CD4-positive, alpha-beta T cell treated with Interleukin-1 beta for 1 hour (primary cell): Measurements from ENCODE around the gene SPATC1L.

Experiments
- DNase-seq, 2 donors: peaks; one replicate each; pipeline ENCODE4 v3.0.0-alpha.2; 2020 to 2022

SPATC1L gene

DNA sequence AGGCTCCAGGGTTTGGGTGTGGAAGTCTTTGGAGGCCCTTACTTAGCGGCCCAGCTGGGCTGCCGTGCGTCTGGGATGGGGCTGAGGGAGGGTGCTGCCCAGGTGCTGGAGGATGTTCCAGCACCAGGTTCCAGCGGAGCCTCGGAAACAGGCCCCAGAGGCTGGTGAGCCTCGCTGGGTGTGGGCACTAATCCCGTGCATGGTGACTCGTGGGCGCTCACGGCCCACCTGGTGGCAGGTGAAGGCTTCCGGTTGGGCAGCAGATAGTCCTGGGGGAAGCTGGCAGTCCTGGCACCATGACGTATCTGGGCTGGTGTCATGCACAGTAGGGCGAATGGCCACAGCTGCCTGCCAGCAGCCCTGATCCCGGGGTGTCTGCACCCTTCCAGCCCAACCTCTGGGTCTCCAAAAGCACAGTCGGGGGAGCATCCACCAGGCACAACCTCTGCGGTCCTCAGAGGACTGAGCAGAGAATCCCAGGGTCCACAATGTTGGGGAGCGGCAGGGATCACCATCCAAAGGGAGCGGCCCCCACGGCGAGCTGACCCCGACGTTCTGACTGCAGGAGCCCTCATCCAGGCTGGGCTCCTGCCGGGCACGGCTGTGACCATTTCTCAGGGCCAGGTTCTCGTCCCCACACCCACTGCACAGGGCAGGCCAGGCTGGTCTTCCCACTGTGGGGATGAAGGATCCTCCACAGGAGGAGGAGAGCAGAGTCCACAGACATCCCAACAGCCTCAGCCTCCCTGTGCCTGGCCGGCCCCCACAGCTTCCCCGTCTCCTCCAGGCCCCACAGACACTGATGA is 54.2 kb downstream of the SPATC1L start:
- no peak for DNase-seq

GRCh38 chr21:46128933-46129571 is 55.2 kb downstream of the SPATC1L start:
- DNase-seq, result no peak

- DNase-seq, result no peak
These were observed 55.9 kb downstream of the SPATC1L start for GRCh38 chr21:46128106-46128932.

- no peak for DNase-seq
These were observed 56.8 kb downstream of the SPATC1L start for GRCh38 chr21:46127239-46128105.

DNA sequence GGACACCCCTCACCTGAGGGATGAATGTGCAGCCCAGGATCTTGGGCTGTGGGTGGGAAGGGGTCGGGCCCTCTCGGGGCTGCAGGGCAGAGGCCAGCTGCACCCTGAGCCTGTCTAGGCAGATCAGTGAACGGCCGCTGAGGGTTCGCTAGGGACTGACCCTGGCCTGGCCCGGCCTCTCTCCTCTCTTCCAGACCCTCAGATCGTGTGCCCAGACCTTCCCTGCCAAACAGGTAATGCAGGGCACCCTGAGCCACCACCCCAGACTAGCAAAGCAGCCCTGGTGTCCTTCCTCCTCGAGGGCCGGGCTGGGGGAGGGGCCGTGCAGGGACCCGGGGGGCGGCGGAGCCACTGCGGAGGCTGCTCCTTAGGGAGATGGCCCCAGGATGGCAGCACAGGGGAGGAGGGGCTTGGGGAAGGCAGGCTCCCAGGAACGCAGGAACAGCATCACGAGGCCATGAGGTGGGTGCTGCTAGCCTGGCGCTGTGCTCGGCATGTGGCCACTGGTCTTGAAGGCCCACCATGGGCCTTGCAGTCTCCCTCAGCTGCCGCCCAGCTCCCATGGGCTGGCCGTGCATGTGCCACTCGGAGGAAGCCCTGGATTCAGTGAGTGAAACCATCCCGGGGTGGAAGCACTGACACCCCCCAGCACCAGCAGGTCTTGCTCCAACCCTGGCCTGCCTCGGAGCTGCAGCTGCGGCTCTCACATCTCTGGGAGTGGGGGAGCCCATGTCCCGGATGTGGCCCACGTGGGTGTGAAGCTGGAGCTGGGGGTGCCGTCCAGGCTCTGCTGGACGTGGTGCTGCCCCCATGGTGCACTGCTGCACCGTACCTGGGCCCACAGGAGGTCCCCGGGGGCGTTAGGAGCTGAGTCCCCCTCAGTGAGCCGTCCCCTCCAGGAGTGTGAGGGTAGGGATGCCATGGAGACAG is 57.7 kb downstream of the SPATC1L start:
- DNase-seq, result no peak

DNA sequence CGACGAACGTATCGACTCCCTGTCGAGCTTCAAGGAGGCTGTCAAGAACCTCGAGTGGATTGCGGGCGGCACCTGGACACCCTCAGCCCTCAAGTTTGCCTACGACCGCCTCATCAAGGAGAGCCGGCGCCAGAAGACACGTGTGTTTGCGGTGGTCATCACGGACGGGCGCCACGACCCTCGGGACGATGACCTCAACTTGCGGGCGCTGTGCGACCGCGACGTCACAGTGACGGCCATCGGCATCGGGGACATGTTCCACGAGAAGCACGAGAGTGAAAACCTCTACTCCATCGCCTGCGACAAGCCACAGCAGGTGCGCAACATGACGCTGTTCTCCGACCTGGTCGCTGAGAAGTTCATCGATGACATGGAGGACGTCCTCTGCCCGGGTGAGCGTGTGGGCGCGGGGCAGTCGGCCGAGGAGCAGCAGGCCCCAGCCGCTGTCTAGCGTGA is 58.4 kb downstream of the SPATC1L start:
- DNase-seq, result no peak

DNA sequence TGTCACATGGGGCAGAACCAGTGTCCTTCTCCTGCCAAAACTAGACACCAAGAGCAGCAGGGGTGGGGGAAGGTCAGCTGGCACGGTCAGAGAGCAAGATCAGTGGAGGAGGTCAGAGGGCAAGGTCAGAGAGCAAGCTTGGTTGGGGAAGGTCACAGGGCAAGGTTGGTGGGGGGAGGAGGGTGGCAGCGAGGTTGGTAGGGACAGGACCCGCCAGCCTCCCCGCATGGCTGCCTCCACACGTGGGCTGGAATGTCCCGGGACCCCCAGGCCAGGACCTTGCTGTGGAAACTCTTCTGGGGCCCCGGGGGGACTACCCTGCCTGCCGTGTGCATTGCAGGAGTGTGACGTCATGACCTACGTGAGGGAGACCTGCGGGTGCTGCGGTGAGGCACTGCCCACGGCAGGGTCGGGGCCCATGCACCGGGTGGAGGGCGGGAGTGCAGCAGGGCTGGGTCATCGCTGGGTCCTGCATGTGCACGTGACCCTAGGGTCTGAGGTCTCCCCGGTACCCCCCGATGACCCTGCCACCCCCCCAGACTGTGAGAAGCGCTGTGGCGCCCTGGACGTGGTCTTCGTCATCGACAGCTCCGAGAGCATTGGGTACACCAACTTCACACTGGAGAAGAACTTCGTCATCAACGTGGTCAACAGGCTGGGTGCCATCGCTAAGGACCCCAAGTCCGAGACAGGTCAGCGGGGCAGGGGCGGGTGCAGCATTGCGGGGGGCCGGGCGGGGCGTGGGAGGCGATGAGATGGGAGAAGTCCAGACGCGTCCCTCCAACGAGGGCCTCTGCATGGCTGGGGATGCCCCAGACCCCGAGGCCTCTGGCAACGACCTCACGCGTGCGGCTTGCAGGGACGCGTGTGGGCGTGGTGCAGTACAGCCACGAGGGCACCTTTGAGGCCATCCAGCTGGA is 59.1 kb downstream of the SPATC1L start:
- DNase-seq, result no peak

GRCh38 chr21:46124083-46124925 is 60.0 kb downstream of the SPATC1L start:
- DNase-seq, result no peak

DNA sequence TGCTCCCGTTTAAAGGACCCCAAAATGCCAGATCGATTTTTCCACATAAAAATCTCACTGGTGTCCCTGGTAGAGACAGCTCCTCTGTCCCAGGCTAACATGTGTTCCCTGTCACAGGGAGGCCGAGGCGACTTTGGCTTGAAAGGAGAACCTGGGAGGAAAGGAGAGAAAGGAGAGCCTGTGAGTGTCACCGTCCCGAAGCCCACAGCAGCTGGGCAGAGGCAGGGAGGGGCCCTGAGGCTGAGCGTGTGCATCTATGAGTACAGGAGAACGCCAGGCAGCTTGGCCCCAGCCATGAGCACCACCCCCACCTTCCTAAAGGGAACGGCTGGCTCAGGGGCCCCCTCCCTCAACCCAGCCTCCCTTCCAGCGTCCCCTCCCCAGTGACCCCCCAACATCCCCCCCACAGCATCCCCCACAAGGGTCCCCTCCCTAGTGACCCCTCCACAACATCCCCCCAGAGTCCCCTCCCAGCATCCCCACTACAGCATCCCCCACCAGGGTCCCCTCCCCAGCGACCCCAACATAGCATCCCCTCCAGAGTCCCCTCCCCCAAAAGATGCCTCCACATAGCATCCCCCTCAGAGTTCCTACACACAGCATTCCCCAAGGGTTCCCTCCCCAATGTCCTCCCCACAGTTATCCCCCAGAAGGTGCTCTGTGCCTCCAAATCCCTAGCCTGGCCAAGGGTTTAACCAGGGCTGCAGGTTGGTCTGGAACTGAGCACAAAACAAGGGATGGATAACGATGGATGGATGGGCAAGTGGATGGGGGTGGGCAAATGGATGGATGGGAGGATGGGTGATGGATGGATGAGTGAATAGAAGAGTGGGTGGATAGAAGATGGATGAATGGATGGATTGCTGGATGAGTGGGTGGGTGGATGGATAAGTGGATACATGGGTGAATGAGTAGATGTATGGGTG is 61.2 kb downstream of the SPATC1L start:
- DNase-seq, result no peak

DNA sequence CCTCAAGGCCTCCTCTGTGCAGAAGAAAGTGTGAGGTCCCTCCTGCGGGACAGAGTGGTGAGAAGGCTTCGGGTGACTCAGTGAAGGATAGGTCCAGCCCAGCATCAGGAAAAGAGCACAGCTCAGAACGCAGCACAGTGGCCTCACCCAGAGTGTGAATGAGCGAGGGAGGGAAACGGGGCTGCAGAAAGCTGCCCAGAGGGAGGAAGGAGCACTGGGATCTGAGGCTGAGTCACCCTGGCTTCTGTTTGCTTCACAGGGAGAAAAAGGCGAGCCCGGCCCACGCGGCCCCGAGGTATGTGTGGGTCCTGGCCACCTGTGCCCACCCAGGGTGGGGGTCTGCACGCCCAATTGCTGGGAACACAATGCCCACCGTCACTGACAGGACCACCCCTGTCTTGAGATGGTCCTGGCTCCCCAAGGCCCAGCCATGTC is 62.0 kb downstream of the SPATC1L start:
- no peak for DNase-seq

DNA sequence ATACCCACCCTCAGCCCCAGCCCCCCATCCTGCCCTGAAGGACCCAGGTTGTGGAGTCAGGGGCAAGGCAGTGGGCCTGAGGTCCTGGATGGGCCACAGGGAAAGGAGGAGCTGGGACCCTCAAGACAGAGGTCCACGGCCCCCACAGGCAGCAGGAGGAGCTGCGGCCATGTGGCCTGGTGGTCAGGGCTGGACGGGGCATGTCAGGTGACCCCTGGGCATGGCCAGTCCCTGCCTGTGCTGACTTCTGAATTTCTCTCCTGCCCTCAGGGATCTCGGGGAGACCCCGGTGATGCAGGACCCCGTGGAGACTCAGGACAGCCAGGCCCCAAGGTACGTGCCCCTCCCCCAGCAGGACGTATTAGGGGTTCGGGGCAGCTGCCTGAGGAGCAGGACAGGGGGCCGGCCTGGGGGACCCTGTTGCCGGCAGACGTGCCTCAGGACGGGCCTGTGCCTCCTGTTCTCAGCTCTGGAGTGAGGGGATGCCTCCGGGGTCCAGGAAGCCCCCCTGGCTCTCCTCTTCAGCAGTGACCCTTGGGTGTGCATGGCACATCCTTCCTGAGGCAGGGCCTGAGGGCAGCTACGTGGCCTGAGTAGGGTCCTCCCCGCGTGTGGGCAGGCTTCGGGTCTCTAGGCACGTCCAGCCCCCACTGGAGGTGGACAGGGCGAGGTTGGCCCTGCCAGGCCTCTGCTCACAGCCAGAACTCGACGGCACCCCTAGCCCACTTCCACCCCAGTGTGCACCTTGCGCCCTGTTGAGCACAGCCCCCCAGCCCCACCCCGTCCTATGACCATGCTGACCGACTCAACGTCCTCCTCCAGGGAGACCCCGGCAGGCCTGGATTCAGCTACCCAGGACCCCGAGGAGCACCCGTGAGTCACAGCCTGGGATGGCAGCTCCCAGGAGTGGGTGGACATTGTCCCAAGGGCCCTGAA is 62.7 kb downstream of the SPATC1L start:
- no peak for DNase-seq

DNA sequence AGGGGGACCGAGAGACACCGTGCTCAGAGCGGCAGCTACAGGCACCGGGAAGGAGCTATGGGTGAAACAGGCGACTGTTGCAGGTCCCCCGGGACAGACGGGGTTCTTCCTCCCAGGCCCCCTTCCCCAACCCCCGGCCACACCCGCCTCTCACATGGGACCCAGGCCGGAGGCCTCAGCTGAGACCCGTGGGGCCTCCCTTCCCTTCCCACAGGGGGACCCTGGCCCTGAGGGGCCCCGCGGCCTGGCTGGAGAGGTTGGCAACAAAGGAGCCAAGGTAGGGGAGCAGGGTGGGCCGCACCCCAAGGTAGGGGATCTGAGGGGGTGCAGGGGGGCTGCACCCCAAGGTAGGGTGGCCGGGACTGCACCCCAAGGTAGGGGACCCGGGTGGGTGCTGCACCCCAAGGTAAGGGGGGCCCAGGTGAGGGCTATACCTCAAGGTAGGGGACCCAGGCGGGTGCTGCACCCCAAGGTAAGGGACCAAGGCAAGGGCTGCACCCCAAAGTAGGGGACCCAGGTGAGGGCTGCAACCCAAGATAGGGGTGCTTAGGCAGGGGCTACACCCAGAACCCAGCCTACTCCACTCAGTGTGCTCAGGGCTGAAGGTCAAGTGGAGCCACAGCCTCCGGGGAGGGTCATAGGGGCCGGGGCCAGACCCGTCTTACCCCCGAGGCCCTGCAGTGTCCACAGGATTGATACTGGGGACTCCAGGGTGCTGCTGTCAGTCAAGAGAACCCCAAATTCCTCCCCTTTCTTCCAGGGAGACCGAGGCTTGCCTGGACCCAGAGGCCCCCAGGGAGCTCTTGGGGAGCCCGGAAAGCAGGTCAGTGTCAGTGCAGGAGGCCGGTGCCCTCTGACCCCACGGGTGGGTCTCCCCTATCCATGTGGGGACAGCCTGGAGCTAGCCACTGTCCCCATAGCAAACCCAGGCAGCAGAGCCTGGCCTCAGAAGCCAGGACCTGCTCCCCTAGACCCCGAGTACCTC is 63.7 kb downstream of the SPATC1L start:
- DNase-seq, result no peak

GRCh38 chr21:46119637-46120271 is 64.5 kb downstream of the SPATC1L start:
- DNase-seq, result no peak

DNA sequence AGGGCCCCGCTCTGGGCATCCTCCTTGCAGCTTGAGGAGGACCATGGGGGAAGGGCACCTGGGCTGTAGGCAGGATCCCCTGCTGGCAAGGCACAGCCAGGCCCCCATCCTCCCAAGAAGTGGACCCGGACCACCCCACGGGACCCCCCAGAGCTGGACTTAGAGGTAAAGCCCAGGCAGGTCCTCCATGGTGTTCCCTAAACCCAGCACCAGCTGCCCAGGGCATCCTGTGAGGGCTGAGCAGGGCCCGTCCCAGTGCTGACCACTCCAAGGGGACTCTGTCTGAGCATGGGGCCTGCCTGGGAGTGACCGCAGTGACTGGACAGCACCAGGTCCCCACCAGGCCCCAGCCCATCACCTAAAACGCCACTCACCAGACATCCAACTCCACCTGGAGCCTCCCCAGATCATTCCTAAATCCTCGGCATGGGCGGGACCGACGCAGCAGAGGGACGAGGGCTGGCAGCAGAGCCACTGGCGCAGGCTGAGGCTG is 65.1 kb downstream of the SPATC1L start:
- DNase-seq, result no peak
